GM12872 (cell line): ENCODE measurements around the gene TRAPPC2.

ENCODE experiments used
- CTCF ChIP-seq: IDR thresholded peaks from 3 replicates; pipeline ENCODE4 v1.5.1; 2011; ENCODE audit warnings: low read depth, mild to moderate bottlenecking, low read length, moderate library complexity; ENCODE audit not compliant: insufficient read depth

Gene TRAPPC2

GRCh38 chrX:13694983-13695382 lies 39.4 kb downstream of the TRAPPC2 start:
- TF ChIP-seq CTCF = no peak

GRCh38 chrX:13694359-13694758 lies 40.1 kb downstream of the TRAPPC2 start:
- TF ChIP-seq CTCF = no peak

- no peak for TF ChIP-seq CTCF
Observed at GRCh38 chrX:13693341-13693961, 41.0 kb downstream of the TRAPPC2 start.

GRCh38 chrX:13692771-13693231 lies 41.6 kb downstream of the TRAPPC2 start:
- no peak for TF ChIP-seq CTCF

GRCh38 chrX:13691841-13692371 lies 42.5 kb downstream of the TRAPPC2 start:
- no peak for TF ChIP-seq CTCF

GRCh38 chrX:13690836-13691235 lies 43.6 kb downstream of the TRAPPC2 start:
- TF ChIP-seq CTCF = peak; percentile 46

- TF ChIP-seq CTCF = no peak
Observed at GRCh38 chrX:13689741-13690211, 44.6 kb downstream of the TRAPPC2 start.
